GM12878 (cell line): ENCODE measurements around the gene JPH4. TPM values are rescaled to one million over a fixed set of nuclear protein-coding genes. Genes with fewer than 3 reads are reported as not detected.

Experiments
- ATAC-seq: fragments of 200-7000 bp; cut with Tn5 transposase; 3 replicates; pipeline ENCODE4 v1.9.1; 2020; ENCODE audit warnings: mild to moderate bottlenecking, moderate library complexity
- BruUV-seq: library from RNA; stranded (reverse); fragments of 400-500 nt; replicated peaks from 2 replicates; lab custom pipeline; 2021; lab: Mats Ljungman, UMichigan
- CTCF ChIA-PET: fragments of 300-600 bp; sonication (Branson Sonifier 250); formaldehyde crosslinking; extraction: SDS; loops from one replicate; lab custom pipeline; 2021; ENCODE audit warnings: inconsistent platforms; lab: Yijun Ruan, JAX
- POLR2A ChIA-PET: fragments of 350-600 bp; formaldehyde crosslinking; extraction: SDS; loops from one replicate; lab custom pipeline; 2021; ENCODE audit warnings: inconsistent platforms; lab: Charles Lee
- RAD21 ChIA-PET: fragments of 300-600 bp; sonication (Branson Sonifier 250); formaldehyde crosslinking; loops from one replicate; lab custom pipeline; 2023; ENCODE audit warnings: antibody characterized with exemption; ENCODE audit not compliant: unreplicated experiment; lab: Charles Lee
- SMC1A ChIA-PET: fragments of 300-600 bp; sonication (Branson Sonifier 250); formaldehyde crosslinking; loops from one replicate; lab custom pipeline; 2023; ENCODE audit not compliant: unreplicated experiment, uncharacterized antibody; lab: Charles Lee
- DNase-seq: peaks from one replicate; pipeline ENCODE4 v3.0.0-alpha.2; 2011; ENCODE audit warnings: low read depth, low spot score
- FAIRE-seq: peaks from 3 replicates; lab custom pipeline; 2011; peaks lifted over from hg19 to GRCh38; lab: Jason Lieb, UNC
- H2AFZ ChIP-seq: 2 replicates; pipeline ENCODE4 v1.6.0; 2011; ENCODE audit warnings: low read depth, low read length, control low read depth; ENCODE audit not compliant: control insufficient read depth
- H3K27ac ChIP-seq: 2 replicates; pipeline ENCODE4 v1.5.1; 2011; ENCODE audit warnings: control low read depth; ENCODE audit not compliant: control insufficient read depth, insufficient read depth
- H3K27me3 ChIP-seq, 2 experiments: replicated peaks in 1 of 2; 2 replicates each; pipeline versions ENCODE4 v1.6.0 to v1.6.1; 2011; ENCODE audit warnings: low read length in 1 of 2; ENCODE audit not compliant: control insufficient read depth in 2 of 2, insufficient read depth in 2 of 2
- H3K36me3 ChIP-seq, 2 experiments: 2 replicates each; pipeline ENCODE4 v1.5.1; 2011; ENCODE audit warnings: low read length in 1 of 2; ENCODE audit not compliant: control insufficient read depth in 2 of 2, insufficient read depth in 2 of 2
- H3K4me1 ChIP-seq: 2 replicates; pipeline ENCODE4 v1.6.1; 2011; ENCODE audit warnings: mild to moderate bottlenecking, low read length, moderate library complexity, mixed read lengths; ENCODE audit not compliant: control insufficient read depth, insufficient read depth
- H3K4me2 ChIP-seq: 2 replicates; pipeline ENCODE4 v1.6.0; 2011; ENCODE audit warnings: control low read depth; ENCODE audit not compliant: control insufficient read depth, insufficient read depth
- H3K4me3 ChIP-seq: fragments of 200-600 bp; sonication (generic); 2 replicates; pipeline ENCODE4 v1.5.1; 2016
- H3K79me2 ChIP-seq: 2 replicates; pipeline ENCODE4 v1.6.0; 2011; ENCODE audit warnings: low read length; ENCODE audit not compliant: control insufficient read depth, insufficient read depth
- H3K9ac ChIP-seq: 2 replicates; pipeline ENCODE4 v1.8.0; 2011; ENCODE audit warnings: low read length, control low read depth, mixed read lengths; ENCODE audit not compliant: control insufficient read depth, insufficient read depth
- H3K9me3 ChIP-seq: replicated peaks from 3 replicates; pipeline ENCODE4 v1.5.1; 2011; ENCODE audit warnings: mild to moderate bottlenecking, low read length; ENCODE audit not compliant: control insufficient read depth, insufficient read depth
- H4K20me1 ChIP-seq: 2 replicates; pipeline ENCODE4 v1.6.0; 2011; ENCODE audit not compliant: control insufficient read depth, insufficient read depth
- BACH1 ChIP-seq: fragments of 450-650 bp; IDR thresholded peaks from 2 replicates; pipeline ENCODE4 v1.6.1; 2017; ENCODE audit warnings: mild to moderate bottlenecking, borderline replicate concordance
- CBFB ChIP-seq: IDR thresholded peaks from 2 replicates; pipeline ENCODE4 v1.6.1; 2016; ENCODE audit warnings: antibody characterized with exemption, low read depth
- CBX5 ChIP-seq: sonication (generic); IDR thresholded peaks from 2 replicates; pipeline ENCODE4 v1.6.1; 2016; ENCODE audit warnings: low read depth, moderate library complexity, mild to moderate bottlenecking, inconsistent platforms
- CHD4 ChIP-seq: fragments of 200-600 bp; sonication (generic); IDR thresholded peaks from 2 replicates; pipeline ENCODE4 v1.6.1; 2016; ENCODE audit warnings: mild to moderate bottlenecking
- CREM ChIP-seq: IDR thresholded peaks from 2 replicates; pipeline ENCODE4 v1.6.1; 2014; ENCODE audit warnings: antibody characterized with exemption, low read depth
- EGR1 ChIP-seq, 2 experiments: IDR thresholded peaks; 1 replicate in 1 of 2; 2 replicates in 1 of 2; pipeline ENCODE4 v1.6.1; 2011 to 2012; ENCODE audit warnings: low read depth in 2 of 2, low read length in 2 of 2, borderline replicate concordance in 1 of 2, mild to moderate bottlenecking in 1 of 2, moderate library complexity in 1 of 2
- EZH2 ChIP-seq: IDR thresholded peaks from 2 replicates; pipeline ENCODE4 v1.6.1; 2012; ENCODE audit warnings: low read depth, mild to moderate bottlenecking, control low read depth, inconsistent platforms, low read length, borderline replicate concordance; ENCODE audit not compliant: control insufficient read depth
- RFX5 ChIP-seq: IDR thresholded peaks from 2 replicates; pipeline ENCODE4 v1.6.1; 2011; ENCODE audit warnings: low read depth, low read length, improper control_type of control experiment
- RUNX3 ChIP-seq: IDR thresholded peaks from 2 replicates; pipeline ENCODE4 v1.6.1; 2012; ENCODE audit warnings: low read length, inconsistent platforms
- TCF7 ChIP-seq: IDR thresholded peaks from 2 replicates; pipeline ENCODE4 v1.6.1; 2014; ENCODE audit warnings: antibody characterized with exemption, borderline replicate concordance
- ZBTB11 ChIP-seq: fragments of 450-650 bp; formaldehyde crosslinking; IDR thresholded peaks from 2 replicates; pipeline ENCODE4 v1.5.0; 2022; ENCODE audit warnings: mild to moderate bottlenecking, missing genetic modification characterization
- WGBS: methylation state at CpG from one replicate; pipeline ENCODE4 v1.1.6; 2016; ENCODE audit warnings: low lambda C conversion rate; ENCODE audit not compliant: insufficient replicate concordance, insufficient coverage; ENCODE audit errors: missing lambda C conversion rate; 5-methylcytosine and 5-hydroxymethylcytosine counted together
- in situ Hi-C: fragments of 300-500 bp; cut with MboI; formaldehyde crosslinking; loops from 9 replicates; pipeline ENCODE4 v1.14.3; 2018; ENCODE audit warnings: mixed read lengths
- intact Hi-C: fragments of 100-400 bp; cut with micrococcal nuclease; formaldehyde crosslinking; loops from one replicate; pipeline ENCODE4 v1.14.2; 2022; ENCODE audit not compliant: unreplicated experiment
- polyA plus RNA-seq, 11 experiments: library from polyadenylated mRNA; depleted of rRNA in 4 of 11; unstranded in 6 of 11; stranded (reverse) in 5 of 11; fragments of >200 nt; fragmentation: Nextera tagmentation in 4 of 11; fragmentation: Illumina TruSeq in 1 of 11; extraction: Ambion mirVana in 4 of 11; extraction: Trizol in 1 of 11; gene quantifications; 1 replicate in 1 of 11; 2 replicates in 10 of 11; pipeline versions ENCODE4 v1.2.1 to v1.2.3, GENCODE V29; 2011 to 2016; ENCODE audit warnings: inconsistent platforms in 2 of 11, missing spikeins in 2 of 11, low read depth in 1 of 11
- total RNA-seq, 4 experiments: library from RNA; depleted of rRNA in 3 of 4; stranded (reverse); fragments of >200 nt in 3 of 4; fragmentation: Illumina TruSeq in 1 of 4; extraction: Trizol in 1 of 4; gene quantifications; 2 replicates each; pipeline versions ENCODE4 v1.2.1 to v1.2.3, GENCODE V29; 2013 to 2021
- TF ChIP-seq, protein P1 (sequence below): IDR thresholded peaks from 2 replicates; pipeline ENCODE4 v1.6.1; 2011; ENCODE audit warnings: mild to moderate bottlenecking, low read depth, low read length, moderate library complexity; ENCODE audit not compliant: insufficient replicate concordance

JPH4 gene
- total and polyA plus RNA-seq, 10 of the 15 experiments (the other 5 are each of a cell fraction or from before 2014, with no cell fraction given) = 0.48 to 10.3 (median 3.8) TPM

DNA sequence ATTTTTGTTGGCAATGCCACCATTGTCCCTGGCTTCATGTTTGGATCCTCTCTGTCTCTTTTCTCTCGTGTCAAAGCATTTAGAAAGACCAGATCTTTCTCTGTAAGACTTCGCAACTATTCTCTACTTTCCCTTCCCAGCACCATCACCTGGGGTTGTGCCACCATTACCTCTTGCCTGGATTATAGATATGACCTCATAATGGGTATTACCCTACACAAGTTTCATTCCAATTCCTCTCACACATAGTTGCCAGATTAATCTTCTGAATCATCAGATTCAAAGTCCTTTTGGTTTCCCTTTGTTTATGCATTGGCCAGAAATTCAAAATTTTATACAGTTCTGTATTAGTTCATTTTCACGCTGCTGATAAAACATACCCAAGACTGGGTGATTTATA is 30.4 kb upstream of the JPH4 start:
- TF ChIP-seq RFX5 = no peak
- no peak for TF ChIP-seq CBX5
- no peak for TF ChIP-seq CBFB
- TF ChIP-seq TCF7 = no peak
- TF ChIP-seq ZBTB11 (CRISPR knock-in tag) = no peak
- no peak for TF ChIP-seq EGR1 (IDR thresholded peaks at IDR 0.05; ENCODE audit: borderline replicate concordance in 1 of 2, low read depth in 2 of 2, low read length in 2 of 2)
- no peak for TF ChIP-seq CREM
- TF ChIP-seq, protein P1, sequence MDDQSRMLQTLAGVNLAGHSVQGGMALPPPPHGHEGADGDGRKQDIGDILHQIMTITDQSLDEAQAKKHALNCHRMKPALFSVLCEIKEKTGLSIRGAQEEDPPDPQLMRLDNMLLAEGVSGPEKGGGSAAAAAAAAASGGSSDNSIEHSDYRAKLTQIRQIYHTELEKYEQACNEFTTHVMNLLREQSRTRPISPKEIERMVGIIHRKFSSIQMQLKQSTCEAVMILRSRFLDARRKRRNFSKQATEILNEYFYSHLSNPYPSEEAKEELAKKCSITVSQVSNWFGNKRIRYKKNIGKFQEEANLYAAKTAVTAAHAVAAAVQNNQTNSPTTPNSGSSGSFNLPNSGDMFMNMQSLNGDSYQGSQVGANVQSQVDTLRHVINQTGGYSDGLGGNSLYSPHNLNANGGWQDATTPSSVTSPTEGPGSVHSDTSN = no peak
- TF ChIP-seq EZH2 = no peak
- no peak for TF ChIP-seq RUNX3
- TF ChIP-seq BACH1 = no peak
- no peak for TF ChIP-seq CHD4
- TF ChIP-seq, all 136 proteins: peak for 0
- intact Hi-C loops = no loop called here
- ChIA-PET CTCF (interaction anchor here (4.5 kb wide), 2 partner anchors 19 to 23 kb away, joined by 33 to 51 read pairs; no protein-coding TSS in a partner anchor), SMC1A (no interaction called here), POLR2A (no interaction called here), RAD21 (interaction anchor here (1.2 kb wide), 1 partner anchor 20 kb away, joined by 5 read pairs; no protein-coding TSS in a partner anchor)
- no peak for ATAC-seq
- in situ Hi-C loops = no loop called here
- no TSS peak for BruUV-seq
- Histone ChIP-seq H3K4me1 (peaks cover 29% of the 10 kb centered on the region), H3K27me3 (no peaks in the 10 kb centered on the region), H3K9ac (no peak overlapping the region), H3K36me3 (no peaks in the 10 kb centered on the region), H4K20me1 (no peaks in the 10 kb centered on the region), H3K27ac (no peak overlapping the region), H3K79me2 (no peaks in the 10 kb centered on the region), H3K4me3 (no peak overlapping the region), H3K4me2 (no peak overlapping the region), H3K9me3 (peaks cover 3% of the 10 kb centered on the region; the same call in 2 of the 3 replicates), H2AFZ (no peak overlapping the region)
- WGBS = 88% methylated on average over 3 of the region's 3 CpGs
- no peak for DNase-seq
- FAIRE-seq = no peak
